HEK293T (cell line): ENCODE data around the gene PPP2R5E.

Experiments used
- ARNT ChIP-seq: fragments of 450-650 bp; IDR thresholded peaks from 2 replicates; pipeline ENCODE4 v1.6.1; 2017; ENCODE audit warnings: mild to moderate bottlenecking
- BHLHE40 ChIP-seq: fragments of 450-650 bp; IDR thresholded peaks from 2 replicates; pipeline ENCODE4 v1.6.1; 2016; ENCODE audit warnings: mild to moderate bottlenecking, moderate library complexity, borderline replicate concordance
- ELF4 ChIP-seq: fragments of 450-650 bp; IDR thresholded peaks from 2 replicates; pipeline ENCODE4 v1.6.1; 2017; ENCODE audit warnings: antibody characterized with exemption
- FOXA1 ChIP-seq: fragments of 450-650 bp; IDR thresholded peaks from 2 replicates; pipeline ENCODE4 v1.6.1; 2016; ENCODE audit warnings: mild to moderate bottlenecking
- FOXM1 ChIP-seq: fragments of 450-650 bp; IDR thresholded peaks from 2 replicates; pipeline ENCODE4 v1.6.1; 2017; ENCODE audit warnings: mild to moderate bottlenecking, borderline replicate concordance
- HDGF ChIP-seq: fragments of 450-650 bp; IDR thresholded peaks from 2 replicates; pipeline ENCODE4 v1.6.1; 2017; ENCODE audit warnings: antibody characterized with exemption, borderline replicate concordance
- L3MBTL2 ChIP-seq: fragments of 450-650 bp; conservative IDR thresholded peaks from 2 replicates; pipeline ENCODE4 v1.6.1; 2016; ENCODE audit warnings: mild to moderate bottlenecking
- LEF1 ChIP-seq: fragments of 450-650 bp; IDR thresholded peaks from 2 replicates; pipeline ENCODE4 v1.6.1; 2017; ENCODE audit warnings: mild to moderate bottlenecking, borderline replicate concordance
- NFRKB ChIP-seq: fragments of 450-650 bp; IDR thresholded peaks from 2 replicates; pipeline ENCODE4 v1.6.1; 2016; ENCODE audit warnings: mild to moderate bottlenecking, moderate library complexity
- PKNOX1 ChIP-seq: fragments of 450-650 bp; IDR thresholded peaks from 2 replicates; pipeline ENCODE4 v1.6.1; 2016
- SP1 ChIP-seq: fragments of 450-650 bp; IDR thresholded peaks from 2 replicates; pipeline ENCODE4 v1.6.1; 2017
- SUZ12 ChIP-seq: fragments of 450-650 bp; IDR thresholded peaks from 2 replicates; pipeline ENCODE4 v1.6.1; 2016; ENCODE audit warnings: mild to moderate bottlenecking
- TARDBP ChIP-seq: fragments of 450-650 bp; IDR thresholded peaks from 2 replicates; pipeline ENCODE4 v1.6.1; 2016
- ZNF384 ChIP-seq: fragments of 450-650 bp; IDR thresholded peaks from 2 replicates; pipeline ENCODE4 v1.6.1; 2016

GRCh38 chr14:63328787-63329737 is 214.1 kb downstream of the PPP2R5E start:
- TF ChIP-seq SP1 (no peak), LEF1 (no peak), BHLHE40 (no peak), HDGF (no peak), PKNOX1 (peak; percentile 59; the same call in 1 of the 2 replicates), SUZ12 (no peak), ZNF384 (no peak), ARNT (no peak), L3MBTL2 (no peak), TARDBP (no peak), FOXM1 (no peak), NFRKB (no peak), FOXA1 (no peak), ELF4 (no peak)
